ENCODE measurements around the gene FIGNL2.
"Not testable (repeated sequence)": the region's sequence is repeated elsewhere in the genome, so short reads cannot be mapped to it uniquely, and the experiment has no call there.

The FIGNL2 gene

DNA sequence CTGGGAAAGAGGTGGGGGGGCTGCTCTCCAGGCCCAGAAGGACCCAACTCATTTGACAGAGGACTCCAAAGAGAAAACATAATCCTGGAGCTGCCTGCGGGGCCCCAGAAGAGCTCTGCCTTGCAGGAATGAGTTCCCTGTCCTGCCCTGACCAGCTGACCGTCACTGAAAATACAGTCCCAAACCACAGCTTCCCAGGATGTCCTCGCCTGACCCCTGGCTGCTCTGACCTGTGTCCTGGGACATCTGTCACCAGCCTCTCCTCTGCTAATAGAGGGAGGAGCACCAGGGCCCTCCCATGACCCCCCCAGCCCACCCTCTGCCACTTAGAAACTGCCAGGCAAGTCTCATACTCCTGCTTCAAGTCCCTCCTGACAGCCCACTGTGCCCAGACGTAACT, 9.8 kb downstream of the FIGNL2 start:
- Histone ChIP-seq H3K4me2 (no peak overlapping the region), H3K4me3 (no peak overlapping the region), H3K4me1 (peaks cover 20% of the 10 kb centered on the region), H3K9ac (no peak overlapping the region), H3K36me3 (no peaks in the 10 kb centered on the region), H3K9me3 (no peaks in the 10 kb centered on the region), H3K27me3 (no peaks in the 10 kb centered on the region), H3K27ac (no peak overlapping the region), H4K20me1 (no peaks in the 10 kb centered on the region)
- TF ChIP-seq Cebpa-rat (IDR thresholded peaks at IDR 0.05) = no peak

GRCh38 chr12:51838036-51838435, 10.5 kb downstream of the FIGNL2 start:
- H3K9ac ChIP-seq = no peak overlapping the region
- no peaks in the 10 kb centered on the region for H3K27me3 ChIP-seq
- H3K4me3 ChIP-seq = no peak overlapping the region
- no peaks in the 10 kb centered on the region for H4K20me1 ChIP-seq
- no peaks in the 10 kb centered on the region for H3K36me3 ChIP-seq
- peaks cover 27% of the 10 kb centered on the region for H3K4me1 ChIP-seq
- no peak for TF ChIP-seq Cebpa-rat (IDR thresholded peaks at IDR 0.05)
- no peaks in the 10 kb centered on the region for H3K9me3 ChIP-seq
- no peak overlapping the region for H3K4me2 ChIP-seq
- H3K27ac ChIP-seq = no peak overlapping the region

GRCh38 chr12:51837286-51837685, 11.2 kb downstream of the FIGNL2 start:
- no peak for TF ChIP-seq Cebpa-rat (IDR thresholded peaks at IDR 0.05)
- H3K4me2 ChIP-seq = peak overlapping the region; percentile 14; the same call in 1 of the 2 replicates
- no peaks in the 10 kb centered on the region for H3K36me3 ChIP-seq
- no peak overlapping the region for H3K9ac ChIP-seq
- H3K9me3 ChIP-seq = no peaks in the 10 kb centered on the region
- peaks cover 34% of the 10 kb centered on the region for H3K4me1 ChIP-seq
- H3K27ac ChIP-seq = no peak overlapping the region
- H3K27me3 ChIP-seq = no peaks in the 10 kb centered on the region
- H4K20me1 ChIP-seq = 0 out of 2 replicates have a peak, but pooled peaks cover 3% of the 10 kb centered on the region
- no peak overlapping the region for H3K4me3 ChIP-seq

DNA sequence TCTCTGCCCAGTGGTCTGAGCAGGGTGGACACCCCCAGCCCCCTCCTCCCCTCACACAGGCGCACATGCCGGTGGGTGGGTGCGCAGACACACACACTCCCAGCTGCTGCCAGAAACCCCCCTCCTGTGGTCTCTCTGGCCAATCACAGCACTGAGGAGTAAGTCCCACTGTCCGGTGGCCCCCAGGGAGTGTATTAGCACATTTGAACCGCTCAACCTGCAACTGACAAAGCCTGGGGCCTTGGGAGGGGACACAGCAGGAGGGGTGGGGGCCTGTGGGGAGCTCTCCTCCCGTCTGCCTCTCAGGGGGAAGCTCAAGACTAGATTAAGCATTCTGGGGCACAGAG, 11.7 kb downstream of the FIGNL2 start:
- Histone ChIP-seq H3K4me3 (no peak overlapping the region), H3K36me3 (no peaks in the 10 kb centered on the region), H3K4me1 (peaks cover 39% of the 10 kb centered on the region), H4K20me1 (0 out of 2 replicates have a peak, but pooled peaks cover 5% of the 10 kb centered on the region), H3K4me2 (peak overlapping the region; percentile 14; the same call in 1 of the 2 replicates), H3K27me3 (no peaks in the 10 kb centered on the region), H3K9me3 (no peaks in the 10 kb centered on the region), H3K27ac (no peak overlapping the region), H3K9ac (no peak overlapping the region)
- TF ChIP-seq Cebpa-rat (IDR thresholded peaks at IDR 0.05) = no peak

GRCh38 chr12:51836041-51836826, 12.3 kb downstream of the FIGNL2 start:
- H3K27ac ChIP-seq = no peak overlapping the region
- H3K9ac ChIP-seq = no peak overlapping the region
- peak overlapping the region; percentile 14; the same call in 1 of the 2 replicates for H3K4me2 ChIP-seq

GRCh38 chr12:51834411-51834810, 14.1 kb downstream of the FIGNL2 start:
- H3K9ac ChIP-seq = no peak overlapping the region

More at GRCh38 chr12:51836041-51836826, 12.3 kb downstream of the FIGNL2 start:
- Histone ChIP-seq H3K27me3 (no peaks in the 10 kb centered on the region), H3K4me3 (no peak overlapping the region), H3K9me3 (no peaks in the 10 kb centered on the region), H3K4me1 (peaks cover 45% of the 10 kb centered on the region), H3K36me3 (no peaks in the 10 kb centered on the region), H4K20me1 (0 out of 2 replicates have a peak, but pooled peaks cover 5% of the 10 kb centered on the region)
- TF ChIP-seq Cebpa-rat (IDR thresholded peaks at IDR 0.05) = no peak

DNA sequence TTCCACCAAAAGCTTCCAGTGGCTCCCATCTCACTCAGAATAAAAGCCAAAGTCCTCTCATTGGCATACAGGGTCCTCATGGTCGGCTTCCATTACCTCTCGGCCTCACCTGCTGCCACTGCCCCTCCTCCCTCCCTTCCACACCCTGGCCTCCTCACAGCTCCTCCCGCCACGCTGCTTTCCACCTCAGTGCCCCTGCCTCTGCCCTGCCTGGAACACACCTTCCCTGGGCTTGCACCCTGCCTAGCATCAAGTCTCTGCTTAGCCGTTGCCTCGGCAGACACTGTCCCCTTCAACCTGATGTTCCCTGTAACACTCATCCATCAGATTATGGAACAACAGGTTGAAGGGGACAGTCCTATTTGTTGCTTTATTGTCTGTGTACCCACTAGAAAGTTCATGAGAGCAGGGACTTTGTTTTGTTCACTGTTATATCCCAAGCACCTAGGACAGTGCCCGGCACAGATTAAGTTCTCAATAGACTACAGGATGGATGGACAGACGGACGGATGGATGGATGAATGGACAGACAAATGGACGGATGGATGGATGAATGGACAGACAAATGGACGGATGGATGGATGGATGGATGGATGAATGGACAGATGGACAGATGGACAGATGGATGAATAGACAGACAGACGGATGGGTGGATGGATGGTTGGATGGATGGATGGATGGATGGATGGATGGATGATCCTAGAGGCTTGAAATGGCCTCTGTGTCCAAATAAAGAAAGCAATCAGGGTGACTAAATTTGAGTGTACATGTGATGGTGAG, 14.9 kb downstream of the FIGNL2 start:
- H3K9ac ChIP-seq = peak overlapping the region; percentile 31; the same call in 1 of the 2 replicates
- TF ChIP-seq Cebpa-rat (IDR thresholded peaks at IDR 0.05) = no peak

More at GRCh38 chr12:51834411-51834810, 14.1 kb downstream of the FIGNL2 start:
- Histone ChIP-seq H3K9me3 (no peaks in the 10 kb centered on the region), H3K36me3 (no peaks in the 10 kb centered on the region), H3K27me3 (no peaks in the 10 kb centered on the region), H4K20me1 (0 out of 2 replicates have a peak, but pooled peaks cover 5% of the 10 kb centered on the region), H3K4me1 (peaks cover 53% of the 10 kb centered on the region), H3K4me2 (peak overlapping the region; percentile 81), H3K27ac (peak overlapping the region; percentile 45; the same call in 1 of the 2 replicates), H3K4me3 (no peak overlapping the region)
- TF ChIP-seq Cebpa-rat (IDR thresholded peaks at IDR 0.05) = no peak

GRCh38 chr12:51832354-51833107, 16.0 kb downstream of the FIGNL2 start:
- peaks cover 72% of the 10 kb centered on the region for H3K4me1 ChIP-seq
- H3K27me3 ChIP-seq = no peaks in the 10 kb centered on the region
- no peaks in the 10 kb centered on the region for H3K9me3 ChIP-seq
- no peaks in the 10 kb centered on the region for H3K36me3 ChIP-seq
- TF ChIP-seq Cebpa-rat (IDR thresholded peaks at IDR 0.05) = peak; percentile 52; the same call in 1 of the 2 replicates
- peak overlapping the region; percentile 31; the same call in 1 of the 2 replicates for H3K9ac ChIP-seq
- 0 out of 2 replicates have a peak, but pooled peaks cover 5% of the 10 kb centered on the region for H4K20me1 ChIP-seq
- peak overlapping the region; percentile 81 for H3K4me2 ChIP-seq
- H3K4me3 ChIP-seq = peak overlapping the region; percentile 4; the same call in 1 of the 2 replicates
- peak overlapping the region; percentile 81 for H3K27ac ChIP-seq

More for the DNA sequence above, 14.9 kb downstream of the FIGNL2 start:
- Histone ChIP-seq H4K20me1 (0 out of 2 replicates have a peak, but pooled peaks cover 5% of the 10 kb centered on the region), H3K27me3 (no peaks in the 10 kb centered on the region), H3K4me3 (no peak overlapping the region), H3K27ac (peak overlapping the region; percentile 81), H3K4me2 (peak overlapping the region; percentile 81), H3K9me3 (no peaks in the 10 kb centered on the region), H3K4me1 (peaks cover 61% of the 10 kb centered on the region), H3K36me3 (no peaks in the 10 kb centered on the region)

- not testable (repeated sequence) for H3K36me3 ChIP-seq, H3K4me3 ChIP-seq, H3K27me3 ChIP-seq, H3K9ac ChIP-seq, H4K20me1 ChIP-seq, H3K9me3 ChIP-seq
- H3K4me2 ChIP-seq = peak overlapping the region; percentile 81
- peak overlapping the region; percentile 54 for H3K27ac ChIP-seq
- peaks cover 74% of the 10 kb centered on the region for H3K4me1 ChIP-seq
Measured at GRCh38 chr12:51831817-51832216, 16.7 kb downstream of the FIGNL2 start.
